GM18951 (cell line): ENCODE data around the gene IGSF6.
"Not testable (repeated sequence)": the region's sequence is repeated elsewhere in the genome, so short reads cannot be mapped to it uniquely, and the experiment has no call there.

Experiments
- POLR2A ChIP-seq: IDR thresholded peaks from 4 replicates; pipeline ENCODE4 v1.6.1; 2011; ENCODE audit warnings: mild to moderate bottlenecking; ENCODE audit not compliant: insufficient read length, insufficient read depth; ENCODE audit errors: extremely low read depth
- in situ Hi-C: fragments of 300-500 bp; cut with MboI; formaldehyde crosslinking; loops from one replicate; pipeline ENCODE4 v1.12.0; 2022; ENCODE audit warnings: low sequenced_read_pairs, mixed read lengths, inconsistent platforms; ENCODE audit not compliant: unreplicated experiment

The IGSF6 gene, protein sequence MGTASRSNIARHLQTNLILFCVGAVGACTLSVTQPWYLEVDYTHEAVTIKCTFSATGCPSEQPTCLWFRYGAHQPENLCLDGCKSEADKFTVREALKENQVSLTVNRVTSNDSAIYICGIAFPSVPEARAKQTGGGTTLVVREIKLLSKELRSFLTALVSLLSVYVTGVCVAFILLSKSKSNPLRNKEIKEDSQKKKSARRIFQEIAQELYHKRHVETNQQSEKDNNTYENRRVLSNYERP

DNA sequence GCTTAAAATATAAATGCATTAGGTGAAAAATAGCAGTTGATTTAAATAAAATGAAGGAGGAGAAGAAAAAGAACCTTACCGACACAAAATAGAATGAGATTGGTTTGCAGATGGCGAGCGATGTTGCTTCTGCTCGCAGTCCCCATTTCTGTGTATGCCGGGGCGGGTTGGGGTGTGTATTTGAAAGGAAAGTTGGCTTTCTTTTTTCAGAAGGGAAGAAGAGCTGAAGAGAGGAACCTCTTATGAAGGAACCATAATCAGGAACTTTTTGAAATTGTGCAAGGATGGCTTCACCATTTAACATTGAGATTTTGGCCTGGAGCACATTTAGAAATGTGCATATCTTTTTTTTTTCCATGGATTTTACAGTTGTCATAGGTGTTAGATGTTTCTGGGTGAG lies at the start of gene IGSF6:
Gene IGSF6 (minus strand): TSS at position 156 of the 400 bp plus-strand sequence. CDS start 10 bp downstream, at position 146.
- in situ Hi-C loops = loop anchor here (10.0 kb wide), 1 partner anchor 62 kb away; no protein-coding TSS in a partner anchor
- TF ChIP-seq POLR2A = no peak

DNA sequence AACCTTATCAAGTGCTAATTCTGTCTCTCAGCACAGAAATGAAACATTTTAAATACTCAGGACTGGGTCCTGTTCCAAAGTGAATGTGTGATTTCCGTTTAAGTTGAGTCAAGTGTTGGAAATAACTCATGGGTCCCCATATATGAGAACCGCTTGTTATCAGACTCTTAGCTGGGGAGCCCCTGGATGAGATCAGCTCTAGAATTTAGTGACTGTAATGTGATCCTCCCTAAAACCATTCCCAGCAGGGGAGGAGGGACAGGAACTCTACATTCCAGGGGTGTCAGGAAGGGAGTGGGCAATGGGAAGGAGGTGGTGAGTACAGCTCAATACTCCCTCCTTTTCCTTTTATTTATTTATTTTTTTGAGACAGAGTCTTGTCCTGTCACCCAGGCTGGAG lies 48.9 kb upstream of the IGSF6 start:
- in situ Hi-C loops = no loop called here
- no peak for TF ChIP-seq POLR2A

DNA sequence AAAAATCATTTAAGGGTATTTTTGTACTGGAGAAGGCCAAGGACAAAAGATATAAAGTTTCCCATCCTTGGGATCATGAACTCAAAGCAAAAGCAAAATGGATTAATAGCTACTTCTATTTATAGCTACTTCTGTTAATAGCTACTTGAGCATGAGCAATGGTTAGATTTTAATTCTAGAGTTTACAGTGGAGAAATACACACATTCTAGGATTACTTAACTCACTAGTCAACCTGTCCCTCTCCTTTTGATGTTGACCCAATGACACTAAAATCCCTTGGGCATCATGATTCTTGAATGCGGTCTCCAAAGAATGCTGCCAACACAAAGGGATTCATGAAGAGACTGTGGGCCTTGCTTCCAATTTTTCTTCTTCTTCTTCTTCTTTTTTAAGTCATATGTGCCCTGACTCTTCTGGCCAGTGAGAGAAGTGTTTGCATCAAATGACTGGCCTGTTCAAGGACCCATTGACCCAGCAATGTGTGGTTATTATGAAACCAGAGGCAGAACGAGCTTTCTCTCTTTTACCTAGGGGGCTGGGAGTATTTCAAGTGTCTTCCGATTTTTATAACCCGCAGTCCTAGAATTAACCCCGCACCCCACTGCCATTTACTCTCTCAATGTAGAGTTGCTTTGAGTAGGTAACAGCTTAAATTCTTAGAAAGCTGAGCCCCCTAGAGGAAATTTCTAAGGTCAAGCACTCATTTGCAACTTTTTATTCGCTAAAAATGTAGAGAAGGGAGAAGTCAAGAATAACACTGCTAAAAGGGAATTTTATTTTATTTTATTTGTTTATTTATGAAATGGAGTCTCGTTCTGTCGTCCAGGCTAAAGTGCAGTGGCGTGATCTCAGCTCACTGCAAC lies 46.0 kb upstream of the IGSF6 start:
- in situ Hi-C loops = no loop called here
- no peak for TF ChIP-seq POLR2A

DNA sequence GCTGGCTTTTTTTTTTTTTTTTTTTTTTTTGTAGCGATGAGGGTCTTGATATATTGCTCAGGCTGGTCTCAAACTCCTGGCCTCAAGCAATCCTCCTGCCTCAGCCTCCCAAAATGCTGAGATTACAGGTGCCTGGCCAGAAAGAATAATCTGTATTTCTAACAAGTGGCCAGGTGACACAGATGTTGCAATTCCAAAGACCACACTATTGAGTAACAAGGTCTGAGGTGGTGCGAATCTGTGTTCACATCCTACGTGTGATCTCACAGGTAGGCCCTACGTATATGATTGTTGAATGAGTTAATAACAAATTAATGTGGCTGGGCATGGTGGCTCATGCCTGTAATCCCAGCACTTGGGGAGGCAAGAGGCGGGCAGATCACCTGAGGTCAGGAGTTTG lies 44.6 kb upstream of the IGSF6 start:
- no peak for TF ChIP-seq POLR2A
- in situ Hi-C loops = no loop called here

DNA sequence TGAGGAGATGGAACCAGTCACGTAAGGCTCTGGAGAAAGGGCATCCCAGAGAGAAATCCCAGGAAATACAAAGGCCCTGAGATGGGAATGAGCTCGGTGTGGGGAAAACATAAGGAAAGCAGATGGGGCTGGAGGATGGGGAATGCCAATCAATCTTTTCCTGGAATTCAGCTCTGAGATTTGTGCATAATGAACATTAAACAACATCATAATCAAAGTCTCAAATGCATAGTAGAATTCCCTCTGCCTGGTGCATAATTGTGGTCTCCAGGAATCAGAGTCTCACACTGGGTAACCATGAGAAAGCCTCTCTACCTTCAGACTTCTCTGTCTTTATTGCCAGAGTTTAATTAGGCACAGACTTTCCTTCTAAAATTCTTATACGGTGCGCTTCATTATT lies 42.2 kb upstream of the IGSF6 start:
- no peak for TF ChIP-seq POLR2A
- in situ Hi-C loops = no loop called here

DNA sequence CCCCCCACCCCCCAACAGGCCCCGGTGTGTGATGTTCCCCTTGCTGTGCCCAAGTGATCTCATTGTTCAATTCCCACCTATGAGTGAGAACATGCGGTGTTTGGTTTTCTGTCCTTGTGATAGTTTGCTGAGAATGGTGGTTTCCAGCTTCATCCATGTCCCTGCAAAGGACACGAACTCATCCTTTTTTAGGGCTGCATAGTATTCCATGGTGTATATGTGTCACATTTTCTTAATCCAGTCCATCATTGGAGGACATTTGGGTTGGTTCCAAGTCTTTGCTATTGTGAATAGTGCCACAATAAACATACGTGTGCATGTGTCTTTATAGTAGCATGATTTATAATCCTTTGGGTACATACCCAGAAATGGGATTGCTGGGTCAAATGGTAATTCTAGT lies 38.6 kb upstream of the IGSF6 start:
- in situ Hi-C loops = not testable (repeated sequence)

DNA sequence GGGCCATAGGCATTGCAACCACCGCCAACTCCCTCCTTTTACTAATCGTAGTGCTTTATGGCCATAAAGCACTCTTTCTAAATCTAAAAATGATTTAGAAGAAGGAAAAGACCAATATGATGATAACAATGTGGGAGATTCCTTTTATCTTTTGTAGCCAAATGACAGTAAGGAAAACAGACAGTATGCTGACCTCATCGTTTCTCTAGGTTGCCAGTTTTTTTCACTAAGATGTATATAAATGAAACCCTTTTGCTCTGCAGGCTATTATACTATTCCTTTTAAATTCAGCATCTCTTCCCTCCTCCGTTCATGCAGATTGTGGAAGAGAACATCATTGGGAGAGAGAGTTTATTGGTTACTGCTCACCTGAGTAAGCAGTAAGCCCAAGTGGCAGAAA lies 36.7 kb upstream of the IGSF6 start:
- in situ Hi-C loops = no loop called here
- TF ChIP-seq POLR2A = no peak

DNA sequence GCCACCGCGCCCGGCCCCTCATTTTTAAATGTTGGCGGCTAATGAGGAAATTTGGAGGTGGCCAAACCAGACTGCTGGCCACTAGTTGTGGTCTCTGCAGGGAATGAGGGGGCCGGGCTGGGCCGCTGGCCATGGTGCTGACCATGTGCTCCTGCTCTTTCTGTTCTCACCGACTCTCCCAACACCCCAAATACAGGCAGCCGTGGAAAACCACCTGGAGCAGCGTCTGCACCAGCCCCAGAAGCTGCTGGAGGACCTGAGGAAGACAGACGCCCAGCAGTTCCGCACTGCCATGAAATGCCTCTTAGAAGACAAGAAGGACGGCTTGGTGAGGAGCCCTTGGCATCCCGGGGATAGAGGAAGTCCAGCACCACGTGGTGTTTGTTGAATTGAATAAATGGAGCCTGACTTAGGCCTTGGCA lies 32.6 kb upstream of the IGSF6 start:
- no peak for TF ChIP-seq POLR2A
- in situ Hi-C loops = no loop called here

DNA sequence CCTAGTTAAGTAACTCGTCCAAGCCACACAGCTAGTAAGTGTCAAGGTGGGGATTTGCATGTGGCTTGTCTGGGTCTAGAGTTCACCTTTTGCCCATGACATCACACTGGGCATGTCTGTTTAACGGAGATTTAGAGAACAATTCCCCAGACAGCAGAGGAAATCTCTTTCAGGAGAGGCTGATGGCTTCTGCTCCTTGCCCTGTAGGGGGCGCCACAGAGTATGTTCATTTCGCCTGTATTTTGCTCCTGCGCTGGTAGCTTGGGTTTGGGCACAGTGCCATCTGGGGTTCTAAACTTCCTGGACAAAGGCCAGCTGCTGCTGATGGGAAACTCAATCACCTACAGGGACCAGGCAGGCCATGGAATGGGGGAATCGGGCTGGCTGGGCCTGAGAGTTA lies 31.8 kb upstream of the IGSF6 start:
- in situ Hi-C loops = no loop called here
- no peak for TF ChIP-seq POLR2A

DNA sequence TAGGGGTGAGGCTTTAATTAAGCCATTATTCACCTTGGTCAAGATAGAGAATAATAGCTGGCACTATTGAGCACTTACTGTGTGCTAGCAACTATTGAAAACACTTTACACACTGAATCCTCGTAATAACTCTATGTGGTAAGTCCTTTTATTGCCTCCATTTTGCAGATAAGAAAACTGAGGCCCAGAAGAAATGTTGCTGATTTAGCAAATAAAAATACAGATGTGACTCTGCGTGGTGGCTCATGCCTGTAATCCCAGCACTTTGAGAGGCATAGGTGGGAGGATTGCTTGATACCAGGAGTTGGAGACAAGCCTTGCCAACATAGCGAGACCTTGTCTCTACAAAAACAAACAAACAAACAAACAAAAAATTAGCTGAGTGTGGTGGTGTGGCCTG lies 30.8 kb upstream of the IGSF6 start:
- TF ChIP-seq POLR2A = no peak
- in situ Hi-C loops = no loop called here

DNA sequence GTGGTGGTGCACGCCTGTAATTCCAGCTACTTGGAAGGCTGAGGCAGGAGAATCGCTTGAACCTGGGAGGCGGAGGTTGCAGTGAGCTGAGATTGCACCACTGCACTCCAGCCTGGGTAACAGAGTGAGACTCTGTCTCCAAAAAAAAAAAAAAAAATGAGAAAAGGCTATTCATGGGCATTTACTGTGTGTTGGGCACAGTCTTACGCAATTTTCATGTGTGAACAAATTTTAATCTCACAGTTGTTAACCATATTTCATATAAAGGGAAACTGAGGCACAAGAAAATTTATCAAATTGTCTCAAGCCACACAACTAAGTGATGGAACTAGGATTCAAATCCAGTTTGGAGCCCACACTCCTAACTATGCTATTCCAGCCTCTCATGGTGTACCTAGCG lies 28.3 kb upstream of the IGSF6 start:
- in situ Hi-C loops = not testable (repeated sequence)

DNA sequence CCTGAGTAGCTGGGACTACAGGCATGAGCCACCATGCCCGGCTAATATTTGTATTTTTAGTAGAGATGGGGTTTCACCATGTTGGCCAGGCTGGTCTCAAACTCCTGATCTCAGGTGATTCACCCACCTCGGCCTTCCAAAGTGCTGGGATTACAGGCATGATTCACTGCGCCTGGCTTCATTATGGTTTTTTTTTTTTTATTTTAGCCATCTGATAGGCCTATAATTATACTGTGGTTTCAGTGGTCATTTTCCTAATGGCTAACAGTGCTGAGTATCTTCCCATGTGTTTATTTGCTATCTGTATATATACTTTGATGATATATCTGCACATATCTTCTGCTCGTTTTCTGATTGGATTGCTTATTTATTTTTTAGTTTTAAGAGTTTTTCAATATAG lies 22.0 kb upstream of the IGSF6 start:
- in situ Hi-C loops = not testable (repeated sequence)

DNA sequence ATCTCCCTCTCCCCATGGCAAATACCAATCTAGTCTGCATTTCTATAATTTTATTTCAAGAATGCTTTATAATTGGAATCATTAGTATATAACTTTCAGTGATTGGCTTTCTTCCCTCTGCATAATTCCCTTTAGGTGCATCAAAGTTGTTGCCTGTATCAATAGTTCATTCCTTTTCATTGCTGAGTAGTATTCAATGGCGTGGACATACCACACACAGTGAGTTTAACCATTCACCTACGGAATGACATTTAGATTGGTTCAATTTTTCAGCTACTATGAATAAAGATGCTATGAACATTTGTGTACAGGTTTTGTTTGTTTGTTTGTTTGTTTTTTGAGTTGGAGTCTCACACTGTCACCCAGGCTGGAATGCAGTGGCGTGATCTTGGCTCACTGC lies 21.1 kb upstream of the IGSF6 start:
- no peak for TF ChIP-seq POLR2A
- in situ Hi-C loops = no loop called here

DNA sequence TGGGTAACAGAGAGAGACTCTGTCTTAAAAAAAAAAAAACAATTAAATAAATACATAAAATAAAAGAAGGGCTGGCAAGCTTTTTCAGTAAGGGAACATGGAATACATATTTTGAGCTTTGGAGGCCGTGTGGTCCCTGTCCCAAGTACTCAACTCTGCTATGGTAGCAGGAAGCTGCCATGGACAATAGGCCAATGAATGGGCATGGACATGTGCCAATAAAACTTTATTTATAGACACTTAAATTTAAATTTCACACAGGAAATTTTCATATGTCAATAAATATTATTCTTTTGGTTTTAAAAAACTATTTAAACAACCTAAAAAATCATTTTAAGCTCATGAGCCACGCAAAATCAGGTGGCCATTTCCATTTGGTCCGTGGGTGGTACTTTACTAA lies 15.2 kb upstream of the IGSF6 start:
- TF ChIP-seq POLR2A = no peak
- in situ Hi-C loops = no loop called here
